GM12874 (cell line): ENCODE data around the gene ZC3H12C.

Source experiments
- CTCF ChIP-seq: IDR thresholded peaks from 2 replicates; pipeline ENCODE4 v1.5.1; 2011; ENCODE audit warnings: low read depth, mild to moderate bottlenecking, control low read depth, low read length, moderate library complexity; ENCODE audit not compliant: insufficient read depth

ZC3H12C gene

GRCh38 chr11:110187731-110188130 is 94.5 kb downstream of the ZC3H12C start:
- TF ChIP-seq CTCF: no peak

GRCh38 chr11:110190885-110191284 is 97.7 kb downstream of the ZC3H12C start:
- no peak for TF ChIP-seq CTCF

GRCh38 chr11:110196241-110196754 is 103.1 kb downstream of the ZC3H12C start:
- TF ChIP-seq CTCF: no peak

- no peak for TF ChIP-seq CTCF
These were observed 103.8 kb downstream of the ZC3H12C start for GRCh38 chr11:110196884-110197420.

- TF ChIP-seq CTCF: no peak
These were observed 105.0 kb downstream of the ZC3H12C start for GRCh38 chr11:110198031-110198729.

- TF ChIP-seq CTCF: no peak
These were observed 106.2 kb downstream of the ZC3H12C start for GRCh38 chr11:110199184-110199981.

- no peak for TF ChIP-seq CTCF
These were observed 107.0 kb downstream of the ZC3H12C start for GRCh38 chr11:110200241-110200640.
